Transverse colon (tissue), 4 donors: Measurements from ENCODE around the gene GTF2IRD1.

Experiments used
- POLR2A ChIP-seq: fragments of 450-650 bp; IDR thresholded peaks from one replicate; pipeline ENCODE4 v1.6.1; 2016; ENCODE audit warnings: antibody characterized with exemption, mild to moderate bottlenecking, moderate library complexity
- POLR2AphosphoS5 ChIP-seq, 3 donors: sonication (generic); formaldehyde crosslinking; IDR thresholded peaks; one replicate each; pipeline ENCODE4 v1.6.1; 2016; ENCODE audit warnings: antibody characterized with exemption in 3 of 3
- TF ChIP-seq, protein P1 (sequence below), 5 experiments: fragments of 200-600 bp in 3 of 5; fragments of 450-650 bp in 2 of 5; sonication (generic) in 3 of 5; IDR thresholded peaks; 1 replicate in 2 of 5; 2 replicates in 3 of 5; pipeline ENCODE4 v1.5.1; 2016 to 2017; ENCODE audit warnings: antibody characterized with exemption in 5 of 5, inconsistent platforms in 3 of 5, mild to moderate bottlenecking in 2 of 5, moderate library complexity in 1 of 5

DNA sequence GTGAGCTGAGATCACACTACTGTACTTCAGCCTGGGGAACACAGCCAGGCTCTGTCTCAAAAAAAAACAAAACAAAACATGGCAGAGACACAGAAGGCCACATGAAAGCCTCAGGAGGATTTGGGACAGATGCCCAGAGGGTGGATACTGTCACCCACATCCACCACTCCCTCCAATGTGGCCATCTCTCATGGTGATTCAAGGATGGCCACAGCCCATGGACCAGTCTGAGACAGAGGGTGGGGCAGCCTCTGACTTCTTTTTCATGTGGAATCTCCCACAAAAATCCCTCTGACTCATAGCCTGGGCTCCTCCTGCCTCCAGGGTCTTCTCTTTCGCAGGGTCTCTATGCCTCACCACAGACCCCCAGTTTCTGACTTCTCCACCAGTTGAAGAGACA lies 144.9 kb downstream of the GTF2IRD1 start:
- TF ChIP-seq, protein P1, sequence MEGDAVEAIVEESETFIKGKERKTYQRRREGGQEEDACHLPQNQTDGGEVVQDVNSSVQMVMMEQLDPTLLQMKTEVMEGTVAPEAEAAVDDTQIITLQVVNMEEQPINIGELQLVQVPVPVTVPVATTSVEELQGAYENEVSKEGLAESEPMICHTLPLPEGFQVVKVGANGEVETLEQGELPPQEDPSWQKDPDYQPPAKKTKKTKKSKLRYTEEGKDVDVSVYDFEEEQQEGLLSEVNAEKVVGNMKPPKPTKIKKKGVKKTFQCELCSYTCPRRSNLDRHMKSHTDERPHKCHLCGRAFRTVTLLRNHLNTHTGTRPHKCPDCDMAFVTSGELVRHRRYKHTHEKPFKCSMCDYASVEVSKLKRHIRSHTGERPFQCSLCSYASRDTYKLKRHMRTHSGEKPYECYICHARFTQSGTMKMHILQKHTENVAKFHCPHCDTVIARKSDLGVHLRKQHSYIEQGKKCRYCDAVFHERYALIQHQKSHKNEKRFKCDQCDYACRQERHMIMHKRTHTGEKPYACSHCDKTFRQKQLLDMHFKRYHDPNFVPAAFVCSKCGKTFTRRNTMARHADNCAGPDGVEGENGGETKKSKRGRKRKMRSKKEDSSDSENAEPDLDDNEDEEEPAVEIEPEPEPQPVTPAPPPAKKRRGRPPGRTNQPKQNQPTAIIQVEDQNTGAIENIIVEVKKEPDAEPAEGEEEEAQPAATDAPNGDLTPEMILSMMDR (IDR thresholded peaks at IDR 0.05), result no peak
- no peak for TF ChIP-seq POLR2AphosphoS5 (IDR thresholded peaks at IDR 0.05)
- no peak for TF ChIP-seq POLR2A
